Measurements from ENCODE around the gene CNGB1.

GRCh38 chr16:57958544-57958943 is 12.4 kb downstream of the CNGB1 start:
- TF ChIP-seq CTCF (IDR thresholded peaks at IDR 0.05): no peak
- no peak for TF ChIP-seq POLR2AphosphoS5 (IDR thresholded peaks at IDR 0.05)
- no peak for TF ChIP-seq POLR2A (IDR thresholded peaks at IDR 0.05)
